ENCODE measurements around the gene KCTD15. TPM values are rescaled to one million over a fixed set of nuclear protein-coding genes. Genes with fewer than 3 reads are reported as not detected.

KCTD15 gene
- total and polyA plus RNA-seq, 2 donors (not counting 3 experiments of a cell fraction or from before 2014, with no cell fraction given): 49.5 to 51.8 TPM

DNA sequence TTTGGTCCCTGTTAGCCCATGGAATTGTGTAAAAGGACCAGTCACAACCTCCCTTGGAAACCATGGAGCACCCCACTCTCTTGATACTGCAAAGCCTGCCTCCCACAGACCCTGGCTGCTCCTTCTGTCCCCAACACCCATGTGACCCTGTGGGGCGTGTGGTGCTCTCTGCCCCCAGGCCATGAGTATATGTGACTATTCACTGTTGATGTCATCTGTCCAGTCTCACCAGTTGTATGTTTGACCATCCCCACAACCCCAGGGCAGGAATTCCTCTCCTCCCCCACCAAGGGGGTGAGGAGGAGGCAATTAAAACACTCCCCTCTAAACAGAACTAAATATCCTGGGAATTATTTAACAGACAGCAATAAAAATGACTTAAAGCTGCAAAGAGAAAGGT is 35.2 kb downstream of the KCTD15 start:
- Histone ChIP-seq H3K36me3 (ENCODE audit: control insufficient read depth in 2 of 2, extremely low read depth in 1 of 2, insufficient read depth in 2 of 2, low read length in 2 of 2) (no peaks in the 10 kb centered on the region), H3K9me1 (replicated peaks; ENCODE audit: control insufficient read depth, extremely low read depth, insufficient read depth, low read length) (no peaks in the 10 kb centered on the region), H3K4me3 (replicated peaks in 1 of 3; ENCODE audit: insufficient read depth in 1 of 3, low read depth in 1 of 3, low read length in 3 of 3) (no peak overlapping the region), H3K9me3 (replicated peaks; ENCODE audit: control insufficient read depth, insufficient read depth, low read length) (no peaks in the 10 kb centered on the region), H3K4me1 (ENCODE audit: control insufficient read depth, extremely low read depth, insufficient read depth, low read length) (no peaks in the 10 kb centered on the region), H3K79me2 (ENCODE audit: control insufficient read depth, insufficient read depth, low read length) (no peaks in the 10 kb centered on the region), H3K27ac (ENCODE audit: insufficient read depth, low read depth, low read length) (no peak overlapping the region), H2AFZ (ENCODE audit: low read depth, low read length) (no peak overlapping the region), H4K20me1 (replicated peaks; ENCODE audit: control insufficient read depth, extremely low read depth, insufficient read depth, low read length) (no peaks in the 10 kb centered on the region), H3K9ac (replicated peaks; ENCODE audit: extremely low read depth, insufficient read depth, low read length) (no peak overlapping the region), H3K27me3 (ENCODE audit: control insufficient read depth in 2 of 2, insufficient read depth in 2 of 2, low read length in 2 of 2) (no peaks in the 10 kb centered on the region), H3K4me2 (ENCODE audit: insufficient read depth, low read length) (no peak overlapping the region)
- DNase-seq (ENCODE audit: low read depth, low spot score): no peak
- ChIA-PET POLR2A (no interaction called here), CTCF (interaction anchor here (0.8 kb wide), 1 partner anchor 54 kb away, joined by 3 read pairs; no protein-coding TSS in a partner anchor)
- BruUV-seq (replicated peaks): no TSS peak
- intact Hi-C loops (cut with micrococcal nuclease): no loop called here
- FAIRE-seq: no peak
- dilution Hi-C loops (cut with MboI; ENCODE audit: extremely low pct_ligation_motif_present, low sequenced_read_pairs): no loop called here
- TF ChIP-seq, protein P1, sequence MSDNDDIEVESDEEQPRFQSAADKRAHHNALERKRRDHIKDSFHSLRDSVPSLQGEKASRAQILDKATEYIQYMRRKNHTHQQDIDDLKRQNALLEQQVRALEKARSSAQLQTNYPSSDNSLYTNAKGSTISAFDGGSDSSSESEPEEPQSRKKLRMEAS (IDR thresholded peaks at IDR 0.05; ENCODE audit: insufficient read depth, insufficient read length): no peak
- TF ChIP-seq FOS (IDR thresholded peaks at IDR 0.05; ENCODE audit: borderline replicate concordance, insufficient read depth, low read length): no peak

DNA sequence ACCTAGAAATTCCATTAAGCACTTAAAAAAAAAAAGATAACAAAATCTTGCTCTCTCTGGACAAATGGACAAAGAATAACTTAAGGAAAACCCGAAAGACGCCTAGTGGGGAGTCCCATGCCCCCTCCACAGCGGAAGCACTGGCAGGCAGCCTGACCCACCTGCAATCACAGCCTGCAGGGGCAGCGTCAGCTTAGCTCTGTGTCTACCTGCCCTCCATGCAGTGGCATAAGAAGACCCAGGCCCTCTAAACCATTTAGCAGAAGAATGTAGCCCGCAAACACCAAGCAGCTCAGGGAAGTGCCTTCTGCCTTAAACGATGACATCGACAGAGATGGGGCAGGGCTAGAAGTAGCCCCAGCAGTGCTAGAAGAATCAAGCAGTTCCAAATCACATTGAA is 36.0 kb downstream of the KCTD15 start:
- Histone ChIP-seq H3K36me3 (ENCODE audit: control insufficient read depth in 2 of 2, extremely low read depth in 1 of 2, insufficient read depth in 2 of 2, low read length in 2 of 2) (no peaks in the 10 kb centered on the region), H3K9me1 (replicated peaks; ENCODE audit: control insufficient read depth, extremely low read depth, insufficient read depth, low read length) (no peaks in the 10 kb centered on the region), H3K4me1 (ENCODE audit: control insufficient read depth, extremely low read depth, insufficient read depth, low read length) (no peaks in the 10 kb centered on the region), H3K4me3 (replicated peaks in 1 of 3; ENCODE audit: insufficient read depth in 1 of 3, low read depth in 1 of 3, low read length in 3 of 3) (no peak overlapping the region), H3K27ac (ENCODE audit: insufficient read depth, low read depth, low read length) (no peak overlapping the region), H2AFZ (ENCODE audit: low read depth, low read length) (no peak overlapping the region), H3K4me2 (ENCODE audit: insufficient read depth, low read length) (no peak overlapping the region), H3K9me3 (replicated peaks; ENCODE audit: control insufficient read depth, insufficient read depth, low read length) (no peaks in the 10 kb centered on the region), H3K27me3 (ENCODE audit: control insufficient read depth in 2 of 2, insufficient read depth in 2 of 2, low read length in 2 of 2) (no peaks in the 10 kb centered on the region), H3K79me2 (ENCODE audit: control insufficient read depth, insufficient read depth, low read length) (no peaks in the 10 kb centered on the region), H3K9ac (replicated peaks; ENCODE audit: extremely low read depth, insufficient read depth, low read length) (no peak overlapping the region), H4K20me1 (replicated peaks; ENCODE audit: control insufficient read depth, extremely low read depth, insufficient read depth, low read length) (no peaks in the 10 kb centered on the region)
- CTCF ChIA-PET: interaction anchor here (0.8 kb wide), 1 partner anchor 55 kb away, joined by 3 read pairs; no protein-coding TSS in a partner anchor
- dilution Hi-C loops (cut with MboI; ENCODE audit: extremely low pct_ligation_motif_present, low sequenced_read_pairs): no loop called here
- DNase-seq (ENCODE audit: low read depth, low spot score) (no peak), FAIRE-seq (no peak)
- BruUV-seq (replicated peaks): no TSS peak
- intact Hi-C loops (cut with micrococcal nuclease): no loop called here
- POLR2A ChIA-PET: no interaction called here
- TF ChIP-seq MYC (IDR thresholded peaks at IDR 0.05; ENCODE audit: low read depth, low read length): no peak
